D341Med (cell line): ENCODE results near the gene TMEM170B.
A peak's percentile ranks its signal among the peaks of the same experiment; 100 is the strongest.
"Not testable (repeated sequence)": the region's sequence is repeated elsewhere in the genome, so short reads cannot be mapped to it uniquely, and the experiment has no call there.

Experiments
- DNase-seq: peaks from one replicate; pipeline ENCODE4 v3.0.0; 2012; ENCODE audit warnings: low spot score

TMEM170B gene

GRCh38 chr6:11528996-11529395 lies 8.6 kb upstream of the TMEM170B start:
- no peak for DNase-seq

DNA sequence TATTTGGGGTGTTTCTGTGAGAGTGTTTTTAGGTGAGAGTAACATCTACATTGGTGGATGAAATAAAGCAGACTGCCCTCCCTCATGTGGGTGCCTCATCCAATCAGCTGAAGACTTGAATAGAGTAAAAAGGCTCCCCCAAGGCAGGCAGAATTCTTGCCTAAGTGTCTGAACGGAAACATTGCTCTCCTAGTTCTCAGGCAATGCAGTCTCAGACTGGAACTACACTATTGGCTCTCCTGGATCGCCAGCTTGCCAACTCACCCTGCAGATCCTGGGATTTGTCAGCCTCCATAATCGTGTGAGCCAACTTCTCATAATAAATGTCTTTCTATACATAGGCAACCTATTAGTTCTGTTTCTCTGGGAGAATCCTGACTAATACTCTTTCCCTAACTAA lies 5.5 kb upstream of the TMEM170B start:
- no peak for DNase-seq

DNA sequence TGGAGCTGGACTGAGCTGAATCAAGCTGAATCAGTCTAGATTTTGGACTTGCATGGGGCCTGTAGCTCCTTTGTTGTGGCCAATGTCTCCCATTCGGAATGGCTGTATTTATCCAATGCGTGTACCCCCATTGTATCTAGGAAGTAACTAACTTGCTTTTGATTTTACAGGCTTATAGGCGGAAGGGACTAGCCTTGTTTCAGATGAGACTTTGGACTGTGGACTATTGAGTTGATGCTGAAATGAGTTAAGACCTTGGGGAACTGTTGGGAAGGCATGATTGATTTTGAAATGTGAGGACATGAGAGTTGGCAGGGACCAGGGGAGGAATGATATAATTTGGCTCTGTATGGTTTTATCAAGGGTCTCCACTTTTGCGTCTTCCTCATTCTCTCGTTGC lies 3.0 kb upstream of the TMEM170B start:
- DNase-seq: no peak

DNA sequence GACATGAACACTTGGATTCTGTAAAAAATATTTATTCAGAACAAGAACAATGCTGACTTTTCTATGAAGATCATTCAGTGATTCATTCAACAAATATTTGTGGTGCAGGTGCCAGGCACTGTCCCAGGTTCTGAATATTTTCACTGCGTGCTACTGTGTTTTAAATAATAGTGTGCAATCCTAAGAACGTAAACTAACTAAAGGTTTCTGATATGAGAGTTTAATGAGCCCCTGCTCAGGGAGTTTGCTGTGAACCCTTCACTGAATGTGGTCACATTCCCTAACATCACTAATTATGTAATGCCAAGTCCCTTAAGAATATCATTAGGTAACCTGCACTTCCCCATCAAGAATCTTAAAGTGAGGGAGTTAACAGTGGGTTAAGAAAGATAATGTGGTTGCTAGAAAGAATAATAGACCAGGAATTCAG lies 1.7 kb upstream of the TMEM170B start:
- DNase-seq: no peak

DNA sequence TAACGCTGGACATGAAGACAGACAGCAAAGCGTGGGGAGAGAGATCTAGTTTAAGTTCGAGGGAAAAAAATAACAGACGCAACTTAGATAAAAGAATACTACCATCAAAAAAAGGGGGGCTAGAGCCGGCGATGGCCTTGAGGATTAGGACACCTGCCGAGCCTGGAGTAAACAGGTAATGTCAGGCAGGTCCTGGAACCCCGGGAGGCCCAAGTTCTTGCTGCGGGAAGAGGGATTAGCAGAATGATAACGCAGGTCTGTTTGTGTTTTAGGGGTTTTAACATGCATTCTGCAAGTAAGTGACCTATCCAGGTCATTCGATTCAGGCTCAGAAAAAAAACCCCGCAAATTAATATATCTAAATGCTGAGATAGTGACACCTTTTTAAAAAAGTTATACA lies 754 bp upstream of the TMEM170B start:
- peak; percentile 38 for DNase-seq

DNA sequence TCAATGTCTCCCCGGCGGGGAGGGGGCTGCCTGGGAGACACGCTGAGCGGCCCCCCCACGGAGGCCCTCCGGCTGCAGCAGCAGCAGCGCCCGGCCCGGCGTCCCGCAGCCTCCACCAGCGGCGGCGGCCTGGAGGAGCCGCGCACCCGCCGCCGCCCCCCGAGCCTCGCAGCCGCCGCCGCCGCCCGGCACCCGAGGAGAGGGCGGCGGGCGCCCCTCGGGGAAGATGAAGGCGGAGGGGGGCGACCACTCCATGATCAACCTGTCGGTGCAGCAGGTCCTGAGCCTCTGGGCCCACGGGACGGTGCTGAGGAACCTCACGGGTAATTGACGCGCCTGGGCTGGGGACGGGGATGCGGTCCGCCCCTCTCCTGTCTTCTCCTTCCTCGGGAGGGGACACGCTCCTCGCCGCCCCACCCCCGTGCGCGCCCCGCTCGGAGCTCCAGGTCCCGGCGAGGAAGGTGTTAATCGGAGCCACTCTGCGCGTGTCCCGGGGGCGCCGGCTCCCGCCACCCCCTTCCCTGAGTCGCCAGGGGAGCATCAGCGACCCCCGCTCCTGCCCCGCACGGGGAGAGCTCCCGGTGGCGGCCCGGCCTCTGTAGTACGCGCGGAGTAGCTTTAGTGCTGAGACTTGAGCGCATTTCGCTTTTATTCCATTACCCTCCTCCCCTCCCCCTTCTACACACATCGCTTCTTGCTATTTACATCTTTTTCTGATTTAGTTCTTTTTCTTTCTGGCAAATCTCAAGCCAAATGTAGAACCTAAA lies 686 bp downstream of the TMEM170B start:
- DNase-seq: peak; percentile 76

- no peak for DNase-seq
Observed at GRCh38 chr6:11538819-11539468, 1.4 kb downstream of the TMEM170B start.

DNA sequence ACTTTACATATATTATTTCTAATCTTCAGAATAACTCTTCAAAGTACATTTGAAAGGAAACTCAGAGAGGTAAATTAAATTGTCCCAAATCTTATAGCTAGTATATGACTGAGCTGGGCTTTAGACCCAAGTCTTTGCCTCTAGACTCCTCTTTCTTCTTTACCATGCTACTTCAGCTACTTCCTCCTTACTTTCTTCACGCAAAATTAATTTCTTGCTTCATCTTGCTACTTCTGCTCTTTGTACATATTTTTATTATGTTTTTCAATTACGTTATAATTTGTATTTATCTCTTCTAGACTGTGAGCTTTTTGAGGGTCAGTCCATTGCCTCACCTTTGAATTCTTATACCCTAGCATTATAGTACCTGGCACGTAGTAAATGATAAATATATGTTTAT lies 5.3 kb downstream of the TMEM170B start:
- DNase-seq: no peak

DNA sequence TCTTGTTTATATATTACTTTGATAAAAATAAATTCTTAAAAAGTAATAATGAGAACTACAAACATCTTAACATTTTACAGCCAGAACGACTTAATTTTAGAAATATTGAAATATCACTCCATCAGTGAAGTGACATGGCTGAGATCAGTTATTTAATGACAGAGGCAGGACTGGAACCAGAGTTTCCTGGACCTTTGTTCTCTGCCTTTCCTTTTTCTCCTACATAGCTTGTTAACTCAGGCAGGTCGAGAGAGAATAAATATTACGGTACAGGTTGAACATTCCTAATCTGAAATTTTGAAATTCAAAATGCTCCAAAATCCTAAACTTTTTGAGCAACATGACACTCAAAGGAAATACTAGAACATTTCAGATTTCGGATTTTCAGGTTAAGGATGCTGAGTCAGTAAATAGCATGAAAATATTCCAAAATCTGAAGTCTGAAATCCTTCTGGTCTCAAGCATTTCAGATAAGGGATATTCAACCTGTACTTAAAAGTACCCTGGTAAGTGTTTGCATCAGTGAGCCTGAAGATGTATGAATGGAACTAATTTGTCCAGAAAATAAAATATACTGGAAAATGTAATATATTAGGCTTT lies 6.5 kb downstream of the TMEM170B start:
- DNase-seq: no peak

DNA sequence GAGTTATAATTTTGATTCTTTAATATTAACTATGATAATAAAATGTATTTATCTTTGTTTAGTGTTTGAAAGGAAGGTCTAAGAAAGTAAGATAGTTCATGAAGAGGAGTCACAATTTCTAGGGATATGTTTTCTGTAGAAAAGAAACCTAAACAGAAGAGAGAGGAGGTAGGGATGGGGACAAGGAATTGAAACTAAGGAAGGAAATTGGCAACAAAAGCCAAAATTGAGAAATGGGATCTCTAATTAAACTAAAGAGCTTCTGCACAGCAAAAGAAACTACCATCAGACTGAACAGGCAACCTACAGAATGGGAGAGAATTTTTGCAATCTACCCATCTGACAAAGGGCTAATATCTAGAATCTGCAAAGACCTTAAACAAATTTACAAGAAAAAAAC lies 10.3 kb downstream of the TMEM170B start:
- DNase-seq: not testable (repeated sequence)

DNA sequence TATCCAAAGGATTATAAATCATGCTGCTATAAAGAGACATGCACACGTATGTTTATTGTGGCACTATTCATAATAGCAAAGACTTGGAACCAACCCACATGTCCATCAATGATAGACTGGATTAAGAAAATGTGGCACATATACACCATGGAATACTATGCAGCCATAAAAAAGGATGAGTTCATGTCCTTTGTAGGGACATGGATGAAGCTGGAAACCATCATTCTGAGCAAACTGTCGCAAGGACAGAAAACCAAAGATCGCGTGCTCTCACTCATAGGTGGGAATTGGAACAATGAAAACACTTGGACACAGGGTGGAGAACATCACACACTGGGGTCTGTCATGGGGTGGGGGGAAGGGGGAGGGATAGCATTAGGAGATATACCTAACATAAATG lies 11.0 kb downstream of the TMEM170B start:
- not testable (repeated sequence) for DNase-seq

DNA sequence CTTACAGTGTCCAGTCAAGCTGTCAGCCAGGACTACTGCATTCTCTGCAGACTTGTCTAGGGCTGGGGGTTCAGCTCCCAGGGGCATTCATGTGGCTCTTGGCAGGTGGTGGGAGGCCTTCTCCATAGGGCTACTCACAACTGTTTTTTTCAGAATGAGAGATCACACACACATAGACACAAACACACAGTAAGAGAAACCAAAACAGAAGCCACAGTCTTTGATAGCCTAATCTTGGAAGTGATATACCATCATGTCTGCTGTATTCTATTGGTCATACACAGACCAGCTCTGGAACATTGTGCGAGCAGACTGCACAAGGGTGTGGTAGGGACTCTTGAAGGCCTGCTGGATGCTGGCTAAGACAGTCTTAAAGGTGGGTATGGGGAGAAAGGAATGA lies 13.5 kb downstream of the TMEM170B start:
- no peak for DNase-seq

DNA sequence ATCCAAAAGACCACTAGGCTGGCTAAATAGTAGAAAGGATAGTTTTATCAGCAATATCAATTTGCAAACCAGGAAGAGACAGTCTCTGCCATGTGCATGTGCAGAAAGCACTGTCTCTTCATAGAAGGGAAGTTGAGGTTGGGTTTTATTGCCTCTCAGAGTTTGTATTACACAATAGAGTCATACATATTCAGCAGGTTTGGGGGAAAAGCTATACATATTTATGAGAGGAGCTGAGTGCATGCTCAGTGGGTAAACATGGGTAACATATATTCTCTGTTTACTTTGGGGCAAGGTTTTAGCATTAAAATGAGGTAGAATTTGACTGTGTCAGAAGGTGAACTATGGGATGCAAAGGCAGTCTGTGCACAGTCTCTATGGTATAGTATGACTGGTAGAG lies 14.9 kb downstream of the TMEM170B start:
- DNase-seq: no peak

DNA sequence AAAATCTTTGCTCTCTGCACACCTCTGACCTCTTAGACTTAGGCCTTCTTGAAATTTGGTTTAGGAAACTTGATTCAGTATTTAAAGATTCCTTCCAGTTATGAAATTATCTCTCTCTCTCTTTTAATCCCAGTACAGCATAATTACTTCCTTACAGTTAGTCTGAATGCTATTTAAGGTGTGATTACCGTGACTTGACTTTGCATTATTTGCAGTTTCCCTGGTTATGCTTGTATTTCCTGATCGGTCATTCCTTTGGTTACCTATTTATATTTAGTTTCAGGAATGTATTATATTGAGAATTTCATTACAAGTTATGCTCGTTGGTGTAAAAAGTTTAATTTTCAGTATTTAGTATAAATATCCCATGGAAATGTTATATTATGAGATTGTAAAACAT lies 16.3 kb downstream of the TMEM170B start:
- DNase-seq: no peak

DNA sequence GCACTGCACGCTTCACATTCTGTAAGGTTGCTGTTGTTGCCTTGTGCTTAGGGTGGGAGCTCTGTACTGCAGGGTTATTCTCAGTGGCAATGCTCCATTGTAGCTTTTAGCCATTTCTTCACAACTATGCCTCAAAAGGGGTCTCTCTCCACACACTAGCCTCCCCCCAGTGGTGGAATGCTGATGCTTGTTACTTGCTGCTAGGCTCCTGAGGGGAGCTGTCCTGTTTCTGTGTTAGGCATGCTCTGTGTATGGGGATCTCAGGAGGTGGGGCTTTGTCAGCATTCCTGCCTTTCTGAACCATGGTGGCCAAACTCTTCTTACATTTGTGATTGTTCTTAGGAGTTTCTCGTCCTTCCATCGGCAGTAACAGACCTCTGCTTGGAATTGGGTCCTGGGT lies 18.8 kb downstream of the TMEM170B start:
- DNase-seq: no peak

- DNase-seq: no peak
Observed at GRCh38 chr6:11563793-11564192, 26.2 kb downstream of the TMEM170B start.

GRCh38 chr6:11566609-11567008 lies 29.1 kb downstream of the TMEM170B start:
- no peak for DNase-seq

- DNase-seq: no peak
Observed at GRCh38 chr6:11571073-11571472, 33.5 kb downstream of the TMEM170B start.

DNA sequence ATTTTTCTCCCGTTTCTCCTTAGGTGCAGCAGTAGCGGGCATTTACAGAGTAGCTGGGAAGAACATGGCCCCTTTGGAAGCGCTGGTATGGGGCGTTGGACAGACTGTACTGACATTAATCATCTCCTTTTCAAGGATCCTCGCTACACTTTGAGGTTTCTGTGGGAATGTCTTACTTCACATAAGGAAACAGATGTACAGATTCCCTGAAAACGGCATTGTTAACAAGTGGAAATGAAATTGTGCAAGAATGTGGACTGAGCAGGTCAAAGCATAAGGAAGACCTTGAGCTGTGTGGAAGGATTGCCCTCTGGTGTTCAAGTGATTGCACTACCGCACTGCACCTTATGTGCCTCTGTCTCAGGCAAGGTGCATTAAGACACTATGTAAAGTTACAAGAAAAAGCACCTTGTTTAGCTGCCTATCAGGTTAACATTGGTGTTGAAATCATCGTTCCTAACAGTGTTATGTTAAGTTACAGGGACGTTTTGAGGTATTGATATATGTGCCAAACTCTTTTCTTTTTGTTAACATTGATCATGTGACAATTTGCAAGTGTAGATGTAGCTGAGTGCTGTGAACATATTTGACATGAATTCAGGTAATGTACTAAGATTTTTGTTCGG lies 38.0 kb downstream of the TMEM170B start:
- peak; percentile 71 for DNase-seq

DNA sequence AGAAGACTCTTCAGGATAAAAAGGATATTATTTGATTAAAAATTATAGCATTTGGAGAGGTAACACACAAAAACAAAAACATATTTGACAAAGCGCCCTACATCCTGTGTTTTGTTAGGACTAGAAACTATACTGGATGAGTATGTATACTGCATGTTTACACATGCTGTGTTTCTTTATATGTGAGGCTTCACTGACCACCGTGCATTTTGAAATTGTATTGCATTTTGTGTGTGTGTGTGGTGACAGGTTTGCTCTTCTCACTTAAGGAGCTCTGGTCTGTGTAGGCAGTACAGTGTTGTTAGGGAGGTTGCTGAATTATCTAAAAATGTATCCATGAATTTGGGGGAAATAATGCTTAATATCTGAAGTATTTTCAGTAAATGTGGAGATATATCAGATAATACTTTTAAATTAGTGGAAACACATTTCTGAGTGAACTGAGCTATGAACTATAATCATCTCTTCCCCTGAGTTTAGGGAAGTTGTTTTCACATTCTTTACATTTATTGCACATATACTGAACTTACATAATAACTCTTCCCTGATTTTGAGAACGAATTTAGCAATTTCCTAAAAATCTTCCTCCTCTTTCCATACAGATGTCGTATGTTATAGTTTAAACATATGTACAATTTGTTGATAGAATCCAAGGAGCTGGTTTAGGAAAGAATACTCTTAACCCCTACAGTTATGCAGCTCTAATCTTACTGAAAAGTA lies 43.3 kb downstream of the TMEM170B start:
- DNase-seq: no peak

DNA sequence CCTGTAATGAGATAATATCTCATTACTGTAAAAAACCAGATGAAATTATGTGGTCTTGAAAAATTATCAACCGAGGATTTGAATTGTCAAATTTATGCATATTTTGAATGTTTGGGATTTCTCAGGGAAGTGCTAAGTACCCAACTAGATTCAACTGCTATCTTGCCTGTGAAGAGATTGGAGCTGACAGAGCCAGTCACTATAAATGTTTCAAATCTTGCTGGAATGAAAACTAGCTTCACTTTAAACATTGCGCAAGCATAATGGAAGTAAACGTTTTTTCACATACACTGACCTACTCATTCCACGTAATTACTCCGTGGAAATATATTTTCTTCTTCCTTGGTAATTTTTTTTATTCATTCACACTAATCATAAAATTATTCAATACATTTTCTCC lies 46.7 kb downstream of the TMEM170B start:
- no peak for DNase-seq

- DNase-seq: no peak
Observed at GRCh38 chr6:11585426-11586016, 48.0 kb downstream of the TMEM170B start.
